HG03354 (cell line): ENCODE measurements around the gene CEACAM7.
"Not testable (repeated sequence)": the region's sequence is repeated elsewhere in the genome, so short reads cannot be mapped to it uniquely, and the experiment has no call there.

ENCODE experiments used
- ATAC-seq: cut with Tn5 transposase; IDR thresholded peaks from one replicate; pipeline ENCODE4 v1.9.1; 2021; ENCODE audit warnings: mild to moderate bottlenecking; ENCODE audit not compliant: unreplicated experiment, poor library complexity, severe bottlenecking

Gene CEACAM7

GRCh38 chr19:41668315-41668714, 19.8 kb downstream of the CEACAM7 start:
- no peak for ATAC-seq

DNA sequence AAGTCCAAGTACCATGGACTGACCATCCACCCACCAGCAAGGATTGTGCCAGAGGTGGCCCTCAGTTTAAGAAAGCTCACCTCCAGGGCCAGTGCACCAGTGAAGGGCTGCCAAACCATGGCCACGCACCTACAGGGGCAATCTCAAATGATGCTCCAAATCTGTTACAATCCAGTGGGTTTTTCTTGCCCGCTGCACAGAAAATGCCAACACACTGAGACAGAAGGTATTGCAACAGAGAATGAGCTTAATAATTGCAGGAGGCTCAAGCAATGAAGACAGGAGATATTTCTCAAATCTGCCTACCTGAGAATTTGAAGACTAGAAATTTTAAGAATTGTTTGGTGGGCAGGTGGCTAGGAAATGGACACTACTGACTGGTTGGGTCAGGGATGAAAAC, 22.0 kb downstream of the CEACAM7 start:
- no peak for ATAC-seq

GRCh38 chr19:41657157-41657556, 30.9 kb downstream of the CEACAM7 start:
- ATAC-seq: no peak

GRCh38 chr19:41656756-41657155, 31.3 kb downstream of the CEACAM7 start:
- ATAC-seq: not testable (repeated sequence)

- ATAC-seq: no peak
Observed at GRCh38 chr19:41652250-41652649, 35.8 kb downstream of the CEACAM7 start.

GRCh38 chr19:41649827-41650226, 38.2 kb downstream of the CEACAM7 start:
- ATAC-seq: no peak

GRCh38 chr19:41646589-41647204, 41.4 kb downstream of the CEACAM7 start:
- ATAC-seq: no peak

- no peak for ATAC-seq
Observed at GRCh38 chr19:41641879-41642485, 46.1 kb downstream of the CEACAM7 start.

DNA sequence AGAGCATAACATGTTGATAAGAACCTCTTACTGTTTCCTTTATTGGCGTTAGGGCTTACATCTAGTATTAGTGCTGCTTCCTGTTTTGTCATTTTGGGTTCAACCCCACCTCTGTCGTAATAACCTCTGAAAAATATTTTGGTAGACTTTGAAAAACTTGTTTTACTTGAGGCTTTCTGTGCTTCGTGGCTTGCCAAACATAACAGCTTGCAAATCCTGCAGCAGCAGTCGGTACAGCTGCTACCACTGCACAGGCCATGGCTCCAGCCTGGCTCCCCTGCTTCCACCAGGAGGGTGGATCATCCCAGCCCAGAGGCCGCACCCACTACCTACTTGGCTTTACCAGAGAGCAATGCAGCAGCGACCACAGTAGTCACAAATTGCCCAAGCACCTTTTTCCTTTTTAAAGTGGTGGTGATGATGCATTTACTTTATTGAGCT, 49.4 kb downstream of the CEACAM7 start:
- no peak for ATAC-seq

- no peak for ATAC-seq
Observed at GRCh38 chr19:41637484-41637883, 50.6 kb downstream of the CEACAM7 start.

GRCh38 chr19:41627966-41628675, 59.9 kb downstream of the CEACAM7 start:
- no peak for ATAC-seq

DNA sequence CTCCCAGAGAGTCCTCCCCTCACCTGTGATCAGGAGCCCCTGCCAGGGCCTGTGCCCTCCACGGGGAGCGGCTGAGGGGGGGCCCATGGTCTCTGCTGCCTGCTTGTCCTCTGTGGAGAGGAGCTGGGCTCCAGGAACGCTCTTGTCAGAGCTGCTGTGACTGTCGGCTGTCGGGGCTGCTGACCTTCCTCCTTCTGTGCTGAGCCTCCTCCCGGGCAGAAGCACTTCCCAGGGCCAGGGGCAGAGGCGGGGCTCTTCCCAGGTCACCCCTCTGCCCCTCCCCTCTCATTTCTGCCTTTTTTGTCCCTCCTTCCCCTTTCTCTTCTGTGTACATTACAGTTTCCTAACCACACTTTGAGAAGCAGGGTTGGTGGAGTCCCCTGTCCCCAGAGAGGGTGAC, 61.2 kb downstream of the CEACAM7 start, which contains the start of gene CEACAM4:
Gene CEACAM4, minus strand, starts transcription at position 198 of the 400 bp plus-strand sequence. Its CDS starts 111 bp downstream, at position 87.
- no peak for ATAC-seq

- ATAC-seq: no peak
Observed at GRCh38 chr19:41626278-41626677, 61.8 kb downstream of the CEACAM7 start.

DNA sequence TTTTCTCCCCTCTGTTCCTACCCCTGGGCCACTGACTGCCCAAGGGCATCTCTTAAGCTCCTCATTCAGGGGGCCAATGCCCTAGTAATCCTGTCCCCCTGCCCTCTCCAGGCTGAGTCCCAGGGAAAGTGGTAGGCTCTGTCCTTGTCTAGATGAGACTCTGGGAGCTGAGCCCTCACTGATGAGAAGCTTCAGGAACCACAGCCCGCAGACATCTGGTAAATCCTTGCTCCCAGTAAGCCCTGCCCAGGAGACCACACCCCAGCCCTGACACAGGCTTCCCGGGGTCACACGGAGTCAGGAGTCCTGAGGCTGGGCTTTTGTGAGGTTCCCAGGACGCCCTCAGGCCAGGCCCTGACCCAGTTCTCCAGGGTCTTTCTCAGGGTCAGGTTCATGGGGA, 63.1 kb downstream of the CEACAM7 start:
- ATAC-seq: no peak

GRCh38 chr19:41624515-41624914, 63.6 kb downstream of the CEACAM7 start:
- ATAC-seq: no peak

DNA sequence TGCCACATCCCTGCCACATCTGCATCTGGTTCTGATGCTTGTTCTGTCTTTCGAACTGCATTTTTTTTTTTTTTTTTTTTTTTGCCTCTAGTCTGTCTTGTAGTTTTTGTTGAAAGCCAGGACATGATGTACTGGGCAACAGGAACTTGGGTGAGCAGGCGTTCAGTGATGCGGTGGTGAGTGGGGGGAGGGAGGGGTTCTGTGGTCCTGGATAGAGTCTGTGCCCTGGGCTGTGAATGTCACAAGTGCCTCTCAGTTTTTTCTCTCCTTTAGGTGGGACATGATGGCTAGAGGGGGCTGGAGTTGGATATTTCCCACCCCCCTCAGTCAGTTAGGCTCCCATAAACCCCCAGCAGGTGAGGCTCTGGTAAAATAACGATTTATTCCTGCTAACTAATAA, 64.7 kb downstream of the CEACAM7 start:
- no peak for ATAC-seq
